ENCODE results near the gene BBS12. TPM values are rescaled to one million over a fixed set of nuclear protein-coding genes. Genes with fewer than 3 reads are reported as not detected.

Gene BBS12
- total and polyA plus RNA-seq, 4 donors = 0.53 to 2.1 (median 0.80) TPM

DNA sequence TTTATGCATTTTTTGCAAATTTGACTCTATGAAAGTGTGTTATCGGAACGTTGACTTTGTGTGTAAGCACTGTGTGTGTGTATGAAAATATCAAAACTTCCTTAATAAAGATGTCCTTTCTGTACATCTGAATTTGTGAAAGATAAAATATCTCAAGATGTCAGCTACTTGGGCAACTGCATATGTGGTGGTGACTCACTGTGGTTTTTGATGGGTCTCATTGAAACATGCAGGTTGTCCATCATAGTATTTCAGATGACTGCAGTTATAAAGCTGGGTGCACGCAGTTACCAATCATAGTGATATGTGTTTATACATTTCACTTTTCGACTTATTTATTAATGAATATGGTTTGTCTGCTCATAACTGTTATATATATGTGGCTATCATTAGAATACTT is 19.7 kb upstream of the BBS12 start (continued):
- TF ChIP-seq, protein P1, sequence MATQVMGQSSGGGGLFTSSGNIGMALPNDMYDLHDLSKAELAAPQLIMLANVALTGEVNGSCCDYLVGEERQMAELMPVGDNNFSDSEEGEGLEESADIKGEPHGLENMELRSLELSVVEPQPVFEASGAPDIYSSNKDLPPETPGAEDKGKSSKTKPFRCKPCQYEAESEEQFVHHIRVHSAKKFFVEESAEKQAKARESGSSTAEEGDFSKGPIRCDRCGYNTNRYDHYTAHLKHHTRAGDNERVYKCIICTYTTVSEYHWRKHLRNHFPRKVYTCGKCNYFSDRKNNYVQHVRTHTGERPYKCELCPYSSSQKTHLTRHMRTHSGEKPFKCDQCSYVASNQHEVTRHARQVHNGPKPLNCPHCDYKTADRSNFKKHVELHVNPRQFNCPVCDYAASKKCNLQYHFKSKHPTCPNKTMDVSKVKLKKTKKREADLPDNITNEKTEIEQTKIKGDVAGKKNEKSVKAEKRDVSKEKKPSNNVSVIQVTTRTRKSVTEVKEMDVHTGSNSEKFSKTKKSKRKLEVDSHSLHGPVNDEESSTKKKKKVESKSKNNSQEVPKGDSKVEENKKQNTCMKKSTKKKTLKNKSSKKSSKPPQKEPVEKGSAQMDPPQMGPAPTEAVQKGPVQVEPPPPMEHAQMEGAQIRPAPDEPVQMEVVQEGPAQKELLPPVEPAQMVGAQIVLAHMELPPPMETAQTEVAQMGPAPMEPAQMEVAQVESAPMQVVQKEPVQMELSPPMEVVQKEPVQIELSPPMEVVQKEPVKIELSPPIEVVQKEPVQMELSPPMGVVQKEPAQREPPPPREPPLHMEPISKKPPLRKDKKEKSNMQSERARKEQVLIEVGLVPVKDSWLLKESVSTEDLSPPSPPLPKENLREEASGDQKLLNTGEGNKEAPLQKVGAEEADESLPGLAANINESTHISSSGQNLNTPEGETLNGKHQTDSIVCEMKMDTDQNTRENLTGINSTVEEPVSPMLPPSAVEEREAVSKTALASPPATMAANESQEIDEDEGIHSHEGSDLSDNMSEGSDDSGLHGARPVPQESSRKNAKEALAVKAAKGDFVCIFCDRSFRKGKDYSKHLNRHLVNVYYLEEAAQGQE (IDR thresholded peaks at IDR 0.05) = no peak

DNA sequence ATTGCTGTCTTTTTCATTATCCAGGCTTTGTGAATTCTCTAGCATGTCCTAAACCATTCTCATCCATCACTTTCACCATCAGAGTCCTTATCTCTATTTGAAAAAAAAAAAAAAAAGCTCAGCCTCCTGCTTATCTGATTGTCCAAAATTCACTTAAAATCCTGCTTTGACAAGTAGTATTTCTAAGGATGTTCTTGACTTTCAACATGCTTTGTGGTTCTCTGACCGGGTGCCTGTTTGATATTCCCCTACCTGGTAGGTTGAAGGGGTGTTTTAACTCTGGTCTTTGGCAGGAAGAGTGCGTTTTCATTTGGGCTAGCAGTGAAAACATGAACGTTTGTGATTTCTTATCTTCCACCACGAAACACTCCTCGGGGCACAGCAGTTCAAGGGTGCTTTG is 17.3 kb upstream of the BBS12 start:
- Histone ChIP-seq H3K9me3 (ENCODE audit: control insufficient read depth in 4 of 4, low read length in 3 of 4) (no peaks in the 10 kb centered on the region), H3K27ac (ENCODE audit: low read depth in 1 of 2, low read length in 2 of 2) (no peak overlapping the region), H3K4me3 (ENCODE audit: low read depth in 1 of 3, low read length in 3 of 3) (no peak overlapping the region), H3K36me3 (ENCODE audit: control insufficient read depth in 4 of 4, insufficient read depth in 3 of 4, low read depth in 1 of 4, low read length in 3 of 4) (no peaks in the 10 kb centered on the region), H3K4me1 (ENCODE audit: control insufficient read depth in 4 of 4, insufficient read depth in 4 of 4, low read length in 3 of 4) (no peaks in the 10 kb centered on the region), H3K27me3 (ENCODE audit: control insufficient read depth in 4 of 4, insufficient read depth in 4 of 4, low read length in 3 of 4) (no peaks in the 10 kb centered on the region), H3K9ac (ENCODE audit: low read depth in 1 of 2, low read length in 2 of 2) (no peak overlapping the region)
- no peak for DNase-seq (ENCODE audit: low spot score)
- 24% methylated on average over 5 of the region's 5 CpGs for WGBS
- TF ChIP-seq, protein P2, sequence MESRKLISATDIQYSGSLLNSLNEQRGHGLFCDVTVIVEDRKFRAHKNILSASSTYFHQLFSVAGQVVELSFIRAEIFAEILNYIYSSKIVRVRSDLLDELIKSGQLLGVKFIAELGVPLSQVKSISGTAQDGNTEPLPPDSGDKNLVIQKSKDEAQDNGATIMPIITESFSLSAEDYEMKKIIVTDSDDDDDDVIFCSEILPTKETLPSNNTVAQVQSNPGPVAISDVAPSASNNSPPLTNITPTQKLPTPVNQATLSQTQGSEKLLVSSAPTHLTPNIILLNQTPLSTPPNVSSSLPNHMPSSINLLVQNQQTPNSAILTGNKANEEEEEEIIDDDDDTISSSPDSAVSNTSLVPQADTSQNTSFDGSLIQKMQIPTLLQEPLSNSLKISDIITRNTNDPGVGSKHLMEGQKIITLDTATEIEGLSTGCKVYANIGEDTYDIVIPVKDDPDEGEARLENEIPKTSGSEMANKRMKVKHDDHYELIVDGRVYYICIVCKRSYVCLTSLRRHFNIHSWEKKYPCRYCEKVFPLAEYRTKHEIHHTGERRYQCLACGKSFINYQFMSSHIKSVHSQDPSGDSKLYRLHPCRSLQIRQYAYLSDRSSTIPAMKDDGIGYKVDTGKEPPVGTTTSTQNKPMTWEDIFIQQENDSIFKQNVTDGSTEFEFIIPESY (IDR thresholded peaks at IDR 0.05) = no peak
- no peak for TF ChIP-seq FOXA1 (IDR thresholded peaks at IDR 0.05)
- TF ChIP-seq HNF4A (conservative IDR thresholded peaks at IDR 0.05) = no peak
- no peak for TF ChIP-seq TAF1 (conservative IDR thresholded peaks at IDR 0.05)
- TF ChIP-seq, protein P1 (IDR thresholded peaks at IDR 0.05) = no peak
- no peak for TF ChIP-seq RAD21 (IDR thresholded peaks at IDR 0.05)
- TF ChIP-seq JUND (IDR thresholded peaks at IDR 0.05) = no peak
- TF ChIP-seq, protein P3, sequence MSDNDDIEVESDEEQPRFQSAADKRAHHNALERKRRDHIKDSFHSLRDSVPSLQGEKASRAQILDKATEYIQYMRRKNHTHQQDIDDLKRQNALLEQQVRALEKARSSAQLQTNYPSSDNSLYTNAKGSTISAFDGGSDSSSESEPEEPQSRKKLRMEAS (IDR thresholded peaks at IDR 0.05) = no peak
- TF ChIP-seq HNF4G (IDR thresholded peaks at IDR 0.05) = no peak
- TF ChIP-seq EGR1 (IDR thresholded peaks at IDR 0.05; ENCODE audit: low read depth in 2 of 2) = no peak
- TF ChIP-seq YY1 (IDR thresholded peaks at IDR 0.05) = no peak
- no peak for TF ChIP-seq SP1 (IDR thresholded peaks at IDR 0.05)
- no peak for TF ChIP-seq GABPA (IDR thresholded peaks at IDR 0.05 in 1 of 2, conservative IDR thresholded peaks at IDR 0.05 in 1 of 2)
- TF ChIP-seq RXRA (IDR thresholded peaks at IDR 0.05) = no peak
- TF ChIP-seq, protein P4, sequence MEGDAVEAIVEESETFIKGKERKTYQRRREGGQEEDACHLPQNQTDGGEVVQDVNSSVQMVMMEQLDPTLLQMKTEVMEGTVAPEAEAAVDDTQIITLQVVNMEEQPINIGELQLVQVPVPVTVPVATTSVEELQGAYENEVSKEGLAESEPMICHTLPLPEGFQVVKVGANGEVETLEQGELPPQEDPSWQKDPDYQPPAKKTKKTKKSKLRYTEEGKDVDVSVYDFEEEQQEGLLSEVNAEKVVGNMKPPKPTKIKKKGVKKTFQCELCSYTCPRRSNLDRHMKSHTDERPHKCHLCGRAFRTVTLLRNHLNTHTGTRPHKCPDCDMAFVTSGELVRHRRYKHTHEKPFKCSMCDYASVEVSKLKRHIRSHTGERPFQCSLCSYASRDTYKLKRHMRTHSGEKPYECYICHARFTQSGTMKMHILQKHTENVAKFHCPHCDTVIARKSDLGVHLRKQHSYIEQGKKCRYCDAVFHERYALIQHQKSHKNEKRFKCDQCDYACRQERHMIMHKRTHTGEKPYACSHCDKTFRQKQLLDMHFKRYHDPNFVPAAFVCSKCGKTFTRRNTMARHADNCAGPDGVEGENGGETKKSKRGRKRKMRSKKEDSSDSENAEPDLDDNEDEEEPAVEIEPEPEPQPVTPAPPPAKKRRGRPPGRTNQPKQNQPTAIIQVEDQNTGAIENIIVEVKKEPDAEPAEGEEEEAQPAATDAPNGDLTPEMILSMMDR (IDR thresholded peaks at IDR 0.05; ENCODE audit: low read depth, low read length, missing input control) = no peak
- TF ChIP-seq NR2F2 (IDR thresholded peaks at IDR 0.05) = no peak
